Calu3 (cell line): Measurements from ENCODE around the gene BCL2L15. TPM values are rescaled to one million over a fixed set of nuclear protein-coding genes. Genes with fewer than 3 reads are reported as not detected.

Experiments
- BruUV-seq: library from RNA; stranded (reverse); fragments of 400-500 nt; replicated peaks from 2 replicates; lab custom pipeline; 2021; lab: Mats Ljungman, UMichigan
- CTCF ChIA-PET: fragments of 300-600 bp; sonication (Branson Sonifier 250); formaldehyde crosslinking; loops from one replicate; lab custom pipeline; 2022; ENCODE audit warnings: antibody characterized with exemption; lab: Charles Lee
- DNase-seq: peaks from one replicate; pipeline ENCODE4 v3.0.0; 2022
- H3K27ac Mint-ChIP-seq: one replicate; pipeline ENCODE4 v1.8.0; 2022; ENCODE audit warnings: mixed read lengths; ENCODE audit not compliant: unreplicated experiment
- H3K27me3 Mint-ChIP-seq: one replicate; pipeline ENCODE4 v1.8.0; 2022; ENCODE audit warnings: mixed read lengths; ENCODE audit not compliant: unreplicated experiment
- H3K36me3 Mint-ChIP-seq: one replicate; pipeline ENCODE4 v1.8.0; 2022; ENCODE audit warnings: mild to moderate bottlenecking, moderate library complexity, mixed read lengths; ENCODE audit not compliant: insufficient read depth, unreplicated experiment
- H3K4me1 Mint-ChIP-seq: one replicate; pipeline ENCODE4 v1.8.0; 2022; ENCODE audit warnings: mild to moderate bottlenecking, low read depth, mixed read lengths; ENCODE audit not compliant: unreplicated experiment
- H3K4me3 Mint-ChIP-seq: one replicate; pipeline ENCODE4 v1.8.0; 2022; ENCODE audit warnings: mild to moderate bottlenecking, low read depth, moderate library complexity, mixed read lengths; ENCODE audit not compliant: unreplicated experiment
- H3K9me3 Mint-ChIP-seq: one replicate; pipeline ENCODE4 v1.8.0; 2022; ENCODE audit warnings: low read depth, mixed read lengths; ENCODE audit not compliant: unreplicated experiment
- intact Hi-C: fragments of 100-400 bp; cut with micrococcal nuclease; formaldehyde crosslinking; loops from one replicate; pipeline ENCODE4 v1.10.0; 2022; ENCODE audit not compliant: unreplicated experiment
- total RNA-seq: library from RNA; stranded (reverse); gene quantifications from 2 replicates; pipeline ENCODE4 v1.2.3, GENCODE V29; 2022
- TF ChIP-seq, protein P1 (sequence below): fragments of 200-600 bp; IDR thresholded peaks from one replicate; pipeline ENCODE4 v1.8.0; 2022; ENCODE audit warnings: antibody characterized with exemption; ENCODE audit not compliant: unreplicated experiment

BCL2L15 gene
- total RNA-seq, 1 experiment from 2014 or later: 16.8 TPM

DNA sequence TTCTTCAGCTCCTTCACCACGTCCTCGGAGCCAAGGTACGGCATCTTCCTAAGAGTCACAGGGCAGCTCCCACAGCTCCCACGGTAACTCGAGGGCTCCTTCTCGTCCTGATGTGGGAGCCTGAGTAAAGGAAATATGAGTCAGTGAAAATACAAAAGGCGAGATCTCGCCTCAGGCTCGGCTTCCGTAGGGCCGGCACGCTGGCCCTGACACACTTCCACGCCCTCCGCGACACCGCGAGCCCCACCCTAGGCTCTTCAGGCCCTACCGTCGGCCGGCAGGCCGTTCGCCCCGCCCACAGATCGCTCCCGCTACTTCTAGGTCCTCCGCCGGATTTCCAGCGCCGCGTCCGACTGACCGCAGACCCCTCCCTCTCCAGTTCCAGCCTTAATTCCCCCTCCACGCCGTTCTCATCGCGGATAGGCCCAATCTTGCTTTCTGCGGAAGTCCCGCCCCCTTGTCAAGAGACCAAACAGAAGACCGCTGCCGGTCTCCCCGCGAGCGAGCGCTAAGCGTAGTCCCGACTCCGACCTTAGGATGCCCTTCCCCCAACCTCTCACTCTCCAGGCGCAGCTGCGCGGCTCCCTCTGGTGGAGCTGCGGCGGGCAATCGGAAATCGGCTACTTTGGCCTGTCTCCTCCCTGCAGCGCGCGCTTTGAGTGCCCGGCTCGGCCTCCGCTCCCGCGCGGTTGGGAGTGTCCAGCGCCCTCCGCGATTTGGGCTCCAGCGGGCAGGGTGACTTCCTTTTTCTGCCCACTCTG is 17.5 kb upstream of the BCL2L15 start, which contains the start of the genes AP4B1 and DCLRE1B:
Gene AP4B1 (minus strand): TSS at position 126 of the 761 bp plus-strand sequence. CDS start 82 bp downstream, at position 44.
Gene DCLRE1B (plus strand): TSS at position 653 of the 761 bp plus-strand sequence. CDS start 261 bp downstream, outside the sequence.
- peak; percentile 96 for DNase-seq
- H3K9me3 Mint-ChIP-seq: no peaks in the 10 kb centered on the region
- intact Hi-C loops: loop anchor here (1.0 kb wide), 2 partner anchors 24 to 70 kb away; partner anchors contain the start of gene HIPK1
- H3K27me3 Mint-ChIP-seq: no peaks in the 10 kb centered on the region
- H3K27ac Mint-ChIP-seq: peak within 1 kb of the TSS; percentile 85
- peaks cover 28% of the 10 kb centered on the region for H3K36me3 Mint-ChIP-seq
- H3K4me3 Mint-ChIP-seq: peak within 1 kb of the TSS; percentile 86
- TF ChIP-seq, protein P1, sequence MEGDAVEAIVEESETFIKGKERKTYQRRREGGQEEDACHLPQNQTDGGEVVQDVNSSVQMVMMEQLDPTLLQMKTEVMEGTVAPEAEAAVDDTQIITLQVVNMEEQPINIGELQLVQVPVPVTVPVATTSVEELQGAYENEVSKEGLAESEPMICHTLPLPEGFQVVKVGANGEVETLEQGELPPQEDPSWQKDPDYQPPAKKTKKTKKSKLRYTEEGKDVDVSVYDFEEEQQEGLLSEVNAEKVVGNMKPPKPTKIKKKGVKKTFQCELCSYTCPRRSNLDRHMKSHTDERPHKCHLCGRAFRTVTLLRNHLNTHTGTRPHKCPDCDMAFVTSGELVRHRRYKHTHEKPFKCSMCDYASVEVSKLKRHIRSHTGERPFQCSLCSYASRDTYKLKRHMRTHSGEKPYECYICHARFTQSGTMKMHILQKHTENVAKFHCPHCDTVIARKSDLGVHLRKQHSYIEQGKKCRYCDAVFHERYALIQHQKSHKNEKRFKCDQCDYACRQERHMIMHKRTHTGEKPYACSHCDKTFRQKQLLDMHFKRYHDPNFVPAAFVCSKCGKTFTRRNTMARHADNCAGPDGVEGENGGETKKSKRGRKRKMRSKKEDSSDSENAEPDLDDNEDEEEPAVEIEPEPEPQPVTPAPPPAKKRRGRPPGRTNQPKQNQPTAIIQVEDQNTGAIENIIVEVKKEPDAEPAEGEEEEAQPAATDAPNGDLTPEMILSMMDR: peak; percentile 58
- H3K4me1 Mint-ChIP-seq: no peaks in the 10 kb centered on the region
- no TSS peak for BruUV-seq
- CTCF ChIA-PET: interaction anchor here (1.2 to 2.5 kb wide), 2 partner anchors 18 to 26 kb away, joined by 4 to 15 read pairs; partner anchors contain the start of genes BCL2L15 and HIPK1

DNA sequence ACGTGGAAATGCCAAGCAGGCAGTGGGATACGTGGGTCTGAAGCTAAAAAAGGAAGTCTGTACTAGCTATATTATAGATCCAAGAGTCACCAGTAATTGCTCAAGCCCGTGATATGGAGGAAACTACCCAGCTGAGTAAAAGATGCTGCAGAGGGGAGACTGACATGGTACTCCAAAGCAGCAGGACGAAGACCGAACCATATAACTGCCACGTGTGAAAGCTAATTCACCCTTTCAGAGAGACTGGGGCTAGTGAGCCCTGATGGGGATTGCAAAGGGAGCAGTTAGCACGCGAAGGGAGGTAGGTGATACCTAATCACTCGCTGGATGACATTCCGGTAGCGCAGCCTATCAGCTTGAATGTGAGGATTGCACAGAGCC is 16.9 kb upstream of the BCL2L15 start:
- BruUV-seq: TSS peak; percentile 64
- CTCF ChIA-PET: interaction anchor here (0.9 to 2.5 kb wide), 3 partner anchors 17 to 29 kb away, joined by 4 to 15 read pairs (median 4); partner anchors contain the start of genes BCL2L15 and HIPK1
- Mint-ChIP-seq H3K4me3 (peak overlapping the region; percentile 86), H3K36me3 (peaks cover 32% of the 10 kb centered on the region), H3K9me3 (no peaks in the 10 kb centered on the region), H3K27me3 (no peaks in the 10 kb centered on the region), H3K27ac (peak overlapping the region; percentile 85), H3K4me1 (no peaks in the 10 kb centered on the region)
- DNase-seq: no peak
- TF ChIP-seq, protein P1: no peak
- intact Hi-C loops: no loop called here

DNA sequence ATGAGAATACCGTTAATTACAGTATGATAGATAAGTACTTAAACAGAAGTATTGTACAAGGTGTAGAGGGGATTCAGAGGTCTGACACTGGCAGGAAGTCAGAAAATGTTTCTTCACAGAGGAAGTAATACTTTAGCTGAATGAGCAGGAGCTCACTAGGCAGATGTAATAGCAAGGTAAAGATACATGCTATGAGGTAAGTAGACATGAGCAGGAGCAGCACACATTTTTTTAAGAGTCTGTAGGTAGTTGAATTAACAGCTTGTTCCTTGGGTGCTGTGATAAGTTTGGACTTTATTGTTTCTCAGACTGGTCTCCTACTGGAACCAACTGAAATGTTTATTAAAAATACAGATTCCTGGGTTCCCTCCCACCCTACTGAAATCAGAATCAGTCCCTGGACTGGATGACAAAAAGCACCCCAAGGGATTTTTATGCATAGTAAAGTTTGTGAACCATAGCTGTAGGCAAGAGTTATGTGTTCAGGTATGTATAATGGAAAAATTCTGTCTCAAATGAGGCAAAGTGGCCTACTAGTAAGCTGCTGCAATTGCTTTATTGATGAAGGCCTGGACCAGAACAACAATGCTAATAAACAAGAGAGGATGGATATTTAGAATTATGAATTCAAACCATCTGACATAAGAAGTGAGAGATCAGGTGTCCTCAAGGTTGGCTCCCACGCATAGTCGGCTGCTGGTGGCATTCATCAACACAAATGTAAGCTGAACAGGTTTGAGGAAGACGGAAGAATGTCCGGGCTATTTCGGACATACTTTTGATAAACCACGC is 16.3 kb upstream of the BCL2L15 start:
- no TSS peak for BruUV-seq
- Mint-ChIP-seq H3K36me3 (peaks cover 32% of the 10 kb centered on the region), H3K4me1 (no peaks in the 10 kb centered on the region), H3K9me3 (no peaks in the 10 kb centered on the region), H3K27me3 (no peaks in the 10 kb centered on the region), H3K27ac (peak overlapping the region; percentile 85), H3K4me3 (peak overlapping the region; percentile 86)
- TF ChIP-seq, protein P1: no peak
- DNase-seq: no peak
- CTCF ChIA-PET: interaction anchor here (0.9 to 2.5 kb wide), 3 partner anchors 17 to 30 kb away, joined by 4 to 15 read pairs (median 4); partner anchors contain the start of genes BCL2L15 and HIPK1
- intact Hi-C loops: no loop called here

DNA sequence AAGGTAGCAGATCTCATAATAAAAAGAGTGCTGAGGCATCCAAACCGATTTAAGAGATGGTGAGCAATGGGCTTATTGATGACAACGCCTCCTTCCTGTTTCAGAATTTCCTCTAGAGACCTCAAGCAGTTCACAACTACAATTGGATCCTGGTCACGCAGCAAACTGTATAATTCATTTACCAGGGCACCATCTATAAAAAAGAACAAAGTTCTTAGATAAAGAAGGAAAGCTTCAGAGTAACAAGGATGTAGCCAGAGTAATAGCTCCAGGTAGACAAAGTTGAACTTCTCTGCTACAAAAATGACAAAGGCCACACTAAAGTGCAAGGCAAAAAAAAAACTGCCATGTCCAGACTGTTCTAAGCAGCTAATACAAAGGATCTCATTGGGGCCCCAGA is 13.8 kb upstream of the BCL2L15 start:
- Mint-ChIP-seq H3K27me3 (no peaks in the 10 kb centered on the region), H3K9me3 (no peaks in the 10 kb centered on the region), H3K27ac (no peak overlapping the region), H3K4me3 (no peak overlapping the region), H3K4me1 (no peaks in the 10 kb centered on the region), H3K36me3 (peaks cover 32% of the 10 kb centered on the region)
- intact Hi-C loops: no loop called here
- TF ChIP-seq, protein P1: no peak
- no peak for DNase-seq
- BruUV-seq: no TSS peak
- CTCF ChIA-PET: no interaction called here
